Activated naive CD4-positive, alpha-beta T cell treated with anti-CD3 and anti-CD28 coated beads, Interleukin-2, amount 50 U/mL, for 24 hours (primary cell): ENCODE results near the gene GIPC1.
"Not testable (repeated sequence)": the region's sequence is repeated elsewhere in the genome, so short reads cannot be mapped to it uniquely, and the experiment has no call there.

ENCODE experiments used
- H3K27ac Mint-ChIP-seq: one replicate; pipeline ENCODE4 v1.8.0; 2021; ENCODE audit warnings: mild to moderate bottlenecking, mixed read lengths
- H3K27me3 Mint-ChIP-seq: one replicate; pipeline ENCODE4 v1.8.0; 2021; ENCODE audit warnings: mixed read lengths
- H3K36me3 Mint-ChIP-seq: one replicate; pipeline ENCODE4 v1.8.0; 2021; ENCODE audit warnings: mixed read lengths
- H3K4me1 Mint-ChIP-seq: one replicate; pipeline ENCODE4 v1.8.0; 2021; ENCODE audit warnings: mixed read lengths
- H3K4me3 Mint-ChIP-seq: one replicate; pipeline ENCODE4 v1.8.0; 2021; ENCODE audit warnings: mild to moderate bottlenecking, mixed read lengths
- H3K9me3 Mint-ChIP-seq: one replicate; pipeline ENCODE4 v1.8.0; 2021; ENCODE audit warnings: mixed read lengths

GIPC1 gene, protein sequence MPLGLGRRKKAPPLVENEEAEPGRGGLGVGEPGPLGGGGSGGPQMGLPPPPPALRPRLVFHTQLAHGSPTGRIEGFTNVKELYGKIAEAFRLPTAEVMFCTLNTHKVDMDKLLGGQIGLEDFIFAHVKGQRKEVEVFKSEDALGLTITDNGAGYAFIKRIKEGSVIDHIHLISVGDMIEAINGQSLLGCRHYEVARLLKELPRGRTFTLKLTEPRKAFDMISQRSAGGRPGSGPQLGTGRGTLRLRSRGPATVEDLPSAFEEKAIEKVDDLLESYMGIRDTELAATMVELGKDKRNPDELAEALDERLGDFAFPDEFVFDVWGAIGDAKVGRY

DNA sequence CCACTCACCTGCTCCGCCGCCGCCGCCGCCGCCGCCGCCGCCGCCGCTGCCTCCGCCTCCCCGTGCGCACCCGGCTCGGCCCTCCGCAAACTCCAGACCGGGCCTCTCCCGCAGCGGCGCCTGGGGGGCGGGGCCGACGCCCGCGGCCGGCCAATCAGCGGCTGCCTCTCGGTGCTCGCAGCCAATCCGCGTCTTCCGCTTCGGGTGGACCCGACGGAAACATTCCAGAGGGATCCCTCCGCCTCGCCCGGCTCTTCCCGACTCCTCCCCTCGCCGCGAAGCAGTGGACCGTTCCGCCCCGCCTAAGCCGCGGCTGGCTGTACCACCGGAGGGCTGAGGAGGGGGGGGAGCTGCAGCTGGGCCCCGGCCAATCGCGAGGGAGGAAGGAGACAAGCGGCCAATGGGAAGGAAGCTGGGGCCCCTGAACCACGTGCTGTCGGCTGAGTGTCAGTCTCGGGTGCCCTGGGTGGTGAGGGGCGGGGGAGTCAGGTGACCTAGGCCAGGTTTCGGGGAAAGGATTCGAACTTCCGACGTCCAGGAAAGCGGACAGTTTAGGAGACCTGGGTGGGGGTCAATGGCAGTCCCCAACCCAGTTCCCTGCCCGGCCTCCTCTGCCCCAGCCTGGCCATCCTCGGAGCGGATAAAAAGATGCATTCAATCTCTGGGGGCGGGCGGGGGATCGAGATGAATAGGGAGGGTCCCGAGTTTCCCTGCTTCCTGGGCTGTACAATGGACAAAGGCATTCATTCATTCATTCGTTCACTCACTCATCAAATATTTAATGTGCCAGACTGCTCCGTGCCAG, at the start of gene GIPC1:
TSS of gene GIPC1 (minus strand) at position 99 of the 805 bp plus-strand sequence. CDS start 13,151 bp downstream, outside the sequence.
- Mint-ChIP-seq H3K4me3 (peak within 1 kb of the TSS; percentile 83), H3K9me3 (no peaks in the 10 kb centered on the region), H3K27me3 (no peaks in the 10 kb centered on the region), H3K27ac (peak within 1 kb of the TSS; percentile 75), H3K4me1 (peaks cover 30% of the 10 kb centered on the region), H3K36me3 (peaks cover 4% of the 10 kb centered on the region)

DNA sequence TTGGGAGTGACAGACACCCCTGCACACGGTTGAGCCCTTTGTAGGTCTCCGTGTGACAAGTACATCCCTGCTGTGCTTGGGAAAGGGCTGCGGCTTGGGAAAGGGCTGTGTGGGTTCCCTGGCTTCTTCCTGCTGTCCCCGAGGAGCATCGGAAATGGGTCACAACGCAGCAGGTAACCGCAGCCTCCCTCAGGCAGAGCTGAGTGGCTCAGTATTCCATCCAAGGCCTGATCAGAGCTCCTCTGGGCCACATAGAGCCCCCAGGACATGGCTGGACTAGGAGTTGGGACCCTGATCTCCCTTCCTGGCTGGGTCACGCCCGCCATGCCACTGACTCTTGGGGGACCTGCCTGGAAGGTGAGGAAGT, 49.8 kb upstream of the GIPC1 start:
- Mint-ChIP-seq H3K27ac (no peak overlapping the region), H3K9me3 (no peaks in the 10 kb centered on the region), H3K36me3 (peaks cover 3% of the 10 kb centered on the region)

DNA sequence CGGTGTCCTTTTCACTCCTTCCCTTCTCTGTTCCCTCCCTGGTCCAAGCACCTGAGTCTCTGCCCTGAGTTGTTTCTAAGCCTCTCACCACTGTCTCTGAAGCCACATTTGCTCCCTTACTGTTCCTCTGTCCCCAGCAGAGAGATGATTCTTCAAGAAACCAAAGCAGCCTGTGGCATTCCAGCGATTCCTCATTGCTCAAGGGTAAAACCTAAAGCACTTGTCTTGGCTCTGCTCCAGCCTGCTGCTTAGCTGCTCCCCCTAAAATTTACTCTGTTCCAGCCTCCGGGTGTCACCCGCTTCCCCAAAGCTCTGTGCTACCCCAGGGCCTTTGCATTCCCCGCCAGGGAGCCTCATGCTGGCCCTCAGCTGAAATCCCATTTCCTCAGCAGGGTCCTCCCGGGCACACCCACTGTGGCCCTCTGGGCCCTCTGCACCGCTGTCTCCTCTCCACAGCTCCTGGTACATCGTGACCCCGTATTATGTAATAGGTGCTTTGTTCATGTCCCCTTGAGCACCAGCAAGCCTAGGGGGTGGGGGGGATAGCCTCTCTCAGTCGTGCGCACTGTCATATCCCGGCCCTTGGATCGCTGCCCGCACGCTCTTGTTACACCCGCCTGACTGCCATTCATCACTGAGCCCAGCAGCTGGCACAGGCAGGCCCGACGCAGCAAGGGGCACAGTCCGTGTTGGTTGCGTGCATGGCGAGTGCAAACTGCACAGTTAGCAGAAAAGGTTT, 49.2 kb upstream of the GIPC1 start:
- peaks cover 19% of the 10 kb centered on the region for H3K4me1 Mint-ChIP-seq
- H3K27ac Mint-ChIP-seq, result peak overlapping the region; percentile 84
- H3K9me3 Mint-ChIP-seq, result no peaks in the 10 kb centered on the region
- no peaks in the 10 kb centered on the region for H3K27me3 Mint-ChIP-seq
- no peak overlapping the region for H3K4me3 Mint-ChIP-seq
- peaks cover 3% of the 10 kb centered on the region for H3K36me3 Mint-ChIP-seq

More for the DNA sequence above, 49.8 kb upstream of the GIPC1 start:
- H3K4me3 Mint-ChIP-seq, result no peak overlapping the region
- peaks cover 24% of the 10 kb centered on the region for H3K4me1 Mint-ChIP-seq
- H3K27me3 Mint-ChIP-seq, result no peaks in the 10 kb centered on the region

DNA sequence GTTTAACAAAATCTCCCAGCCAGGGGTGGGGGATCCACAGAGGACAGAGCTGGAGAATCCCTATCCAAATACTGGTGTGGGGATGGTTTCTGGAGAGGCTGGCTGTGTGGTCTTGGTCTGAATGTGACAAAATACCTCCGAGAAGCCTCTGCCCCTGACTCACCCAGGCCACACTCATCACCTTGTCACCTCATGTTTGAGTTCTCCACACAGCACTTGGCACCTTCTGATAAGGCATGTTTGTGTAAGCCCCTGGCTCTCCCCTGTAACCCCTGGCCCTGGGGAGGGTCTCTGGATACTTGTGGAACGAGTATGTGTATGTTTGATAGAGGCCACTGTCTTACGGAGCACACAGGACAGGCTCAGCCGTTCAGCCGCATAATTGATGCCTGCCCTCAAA, 48.1 kb upstream of the GIPC1 start:
- Mint-ChIP-seq H3K36me3 (no peaks in the 10 kb centered on the region), H3K9me3 (no peaks in the 10 kb centered on the region), H3K27ac (no peak overlapping the region), H3K4me3 (no peak overlapping the region), H3K4me1 (peaks cover 21% of the 10 kb centered on the region), H3K27me3 (no peaks in the 10 kb centered on the region)

DNA sequence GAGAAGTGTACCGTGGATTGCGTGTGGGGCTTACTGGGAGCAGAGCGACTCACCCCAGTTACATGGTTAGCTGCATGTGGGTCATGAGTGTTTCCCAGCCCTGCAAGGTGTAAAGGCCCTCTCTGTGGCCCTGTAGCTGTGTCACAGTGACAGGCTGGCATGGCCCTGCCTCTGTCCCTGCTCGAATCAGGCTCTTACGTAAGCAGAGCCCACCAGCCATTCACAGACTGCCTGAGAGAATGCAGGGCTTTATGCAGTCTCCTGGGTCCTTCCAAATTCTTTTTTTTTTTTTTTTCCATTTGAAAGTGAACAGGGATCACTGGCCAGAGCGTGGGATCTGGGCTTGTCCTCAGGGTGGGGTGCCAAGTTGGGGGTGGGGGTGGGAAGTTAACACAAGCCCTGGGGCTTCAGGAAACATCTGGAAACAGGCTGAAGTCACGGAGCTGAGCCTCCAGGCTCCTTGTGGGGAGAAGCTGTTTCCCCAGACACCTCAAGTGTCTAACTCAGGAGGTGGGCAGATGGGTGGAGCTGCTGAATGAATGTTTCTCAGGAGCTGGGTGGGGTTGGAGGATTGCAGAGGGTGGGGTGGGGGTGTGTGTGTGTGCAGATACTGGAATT, 46.9 kb upstream of the GIPC1 start:
- Mint-ChIP-seq H3K36me3 (no peaks in the 10 kb centered on the region), H3K27me3 (no peaks in the 10 kb centered on the region), H3K9me3 (no peaks in the 10 kb centered on the region), H3K4me3 (no peak overlapping the region), H3K27ac (no peak overlapping the region), H3K4me1 (peaks cover 25% of the 10 kb centered on the region)

DNA sequence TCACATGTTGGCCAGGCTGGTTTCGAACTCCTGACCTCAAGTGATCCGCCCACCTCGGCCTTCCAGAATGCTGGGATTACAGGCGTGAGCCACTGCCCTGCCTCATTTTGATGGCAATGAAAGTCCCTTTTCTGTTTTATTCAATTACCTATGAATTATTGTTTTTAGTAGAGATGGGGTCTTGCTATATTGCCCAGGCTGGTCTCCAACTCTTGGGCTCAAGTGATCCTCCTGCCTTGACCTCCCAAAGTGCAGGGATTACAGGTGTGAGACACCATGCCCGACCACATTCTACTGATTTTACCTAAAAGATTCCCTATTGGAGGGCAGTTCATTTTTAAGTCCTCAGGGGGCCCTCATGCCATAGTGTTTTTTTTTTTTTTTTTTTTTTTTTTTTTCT, 46.1 kb upstream of the GIPC1 start:
- not testable (repeated sequence) for H3K4me3 Mint-ChIP-seq, H3K27me3 Mint-ChIP-seq, H3K27ac Mint-ChIP-seq, H3K9me3 Mint-ChIP-seq, H3K36me3 Mint-ChIP-seq
- peaks cover 33% of the 10 kb centered on the region for H3K4me1 Mint-ChIP-seq

DNA sequence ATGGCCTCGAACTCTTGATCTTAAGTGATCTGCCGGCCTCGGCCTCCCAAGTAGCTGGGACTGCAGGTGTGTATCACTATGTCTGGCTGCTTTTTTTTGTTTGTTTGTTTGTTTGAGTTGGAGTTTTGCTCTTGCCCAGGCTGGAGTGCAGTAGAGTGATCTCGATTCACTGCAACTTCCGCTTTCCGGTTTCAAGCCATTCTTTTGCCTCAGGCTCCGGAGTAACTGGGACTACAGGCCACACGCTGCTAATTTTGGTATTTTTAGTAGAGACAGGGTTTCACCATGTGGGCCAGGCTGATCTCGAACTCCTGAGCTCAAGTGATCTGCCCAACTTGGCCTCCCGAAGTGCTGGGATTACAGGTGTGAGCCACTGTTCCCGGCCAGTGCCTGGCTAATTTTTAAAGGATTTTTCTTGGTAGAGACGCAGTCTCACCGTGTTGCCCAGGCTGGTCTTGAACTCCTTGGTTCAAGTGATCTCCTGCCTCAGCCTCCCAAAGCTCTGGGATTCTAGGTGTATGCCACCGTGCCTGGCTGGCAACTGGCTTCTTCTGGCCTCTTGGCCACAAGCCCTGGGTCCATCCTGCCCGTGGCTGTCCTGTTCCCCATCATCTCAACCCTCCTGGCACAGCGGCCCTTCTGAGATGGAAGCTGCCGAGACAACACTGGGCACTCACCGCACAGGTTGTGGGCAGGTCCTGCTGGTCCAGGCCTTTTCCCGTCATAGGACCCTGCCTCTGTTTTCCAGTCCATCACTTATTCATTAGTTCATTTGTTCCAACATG, 45.0 kb upstream of the GIPC1 start:
- Mint-ChIP-seq H3K27ac (peak overlapping the region; percentile 12), H3K4me1 (peaks cover 39% of the 10 kb centered on the region), H3K36me3 (no peaks in the 10 kb centered on the region), H3K4me3 (no peak overlapping the region), H3K27me3 (no peaks in the 10 kb centered on the region), H3K9me3 (no peaks in the 10 kb centered on the region)

DNA sequence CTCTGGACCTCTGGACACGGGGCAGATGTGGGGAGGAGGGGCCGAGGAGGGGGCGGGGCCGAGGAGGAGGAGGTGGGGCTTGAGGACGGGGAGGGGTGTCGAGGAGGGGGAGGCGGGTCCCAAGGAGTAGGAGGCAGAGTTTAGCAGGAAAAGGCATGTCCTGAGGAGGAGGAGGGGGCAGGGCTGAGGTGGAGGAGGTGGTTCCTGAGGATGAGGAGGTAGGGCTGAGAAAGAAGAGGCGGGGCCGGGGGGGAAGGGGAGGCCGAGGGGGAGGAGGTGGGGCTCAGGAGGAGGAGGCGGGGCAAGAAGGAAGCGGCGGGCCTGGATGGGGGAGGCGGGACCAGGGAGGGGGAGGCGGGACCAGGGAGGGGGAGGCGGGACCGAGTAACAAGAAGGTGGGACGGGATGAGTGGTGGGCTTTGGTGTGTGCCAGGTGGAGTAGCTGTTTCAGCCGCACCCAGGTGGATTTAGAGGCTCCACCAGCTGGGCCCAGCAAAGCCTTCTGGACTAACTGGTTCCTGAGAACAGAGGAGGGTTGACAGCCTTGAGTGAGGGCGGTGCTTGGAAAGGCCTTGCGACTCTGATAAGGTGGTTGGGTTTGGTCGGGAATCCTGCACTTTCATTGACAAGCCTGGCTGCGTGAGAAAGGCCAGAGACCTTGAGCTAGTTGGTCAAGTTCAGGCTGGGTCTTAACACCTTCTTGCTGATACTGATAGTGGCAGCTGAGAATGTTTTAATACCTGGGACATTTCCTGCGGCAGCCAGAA, 41.2 kb upstream of the GIPC1 start:
- Mint-ChIP-seq H3K36me3 (no peaks in the 10 kb centered on the region), H3K27me3 (no peaks in the 10 kb centered on the region), H3K9me3 (no peaks in the 10 kb centered on the region), H3K4me1 (peaks cover 45% of the 10 kb centered on the region), H3K27ac (no peak overlapping the region), H3K4me3 (no peak overlapping the region)

DNA sequence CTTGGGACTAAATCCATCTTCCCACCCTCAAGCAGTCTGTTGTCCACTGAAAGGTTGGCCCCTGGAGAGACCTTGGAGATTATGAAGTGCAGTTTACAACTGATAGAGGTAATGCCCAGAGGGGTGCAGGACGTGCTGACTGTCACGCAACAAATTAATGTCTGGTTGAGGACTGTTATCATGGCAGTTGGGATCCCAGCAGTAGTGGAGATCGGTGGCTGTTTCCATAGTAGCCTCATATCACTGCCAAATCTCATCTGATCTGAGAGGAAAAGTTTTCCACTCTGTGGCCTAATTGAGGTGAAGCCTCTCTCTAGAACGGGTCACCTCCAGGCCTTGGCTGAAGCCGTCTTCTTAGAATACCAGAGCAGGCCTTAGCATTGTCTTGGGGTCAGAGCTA, 37.5 kb upstream of the GIPC1 start:
- H3K36me3 Mint-ChIP-seq, result no peaks in the 10 kb centered on the region
- H3K27ac Mint-ChIP-seq, result no peak overlapping the region
- no peaks in the 10 kb centered on the region for H3K9me3 Mint-ChIP-seq
- peaks cover 55% of the 10 kb centered on the region for H3K4me1 Mint-ChIP-seq
- no peaks in the 10 kb centered on the region for H3K27me3 Mint-ChIP-seq
- H3K4me3 Mint-ChIP-seq, result no peak overlapping the region

DNA sequence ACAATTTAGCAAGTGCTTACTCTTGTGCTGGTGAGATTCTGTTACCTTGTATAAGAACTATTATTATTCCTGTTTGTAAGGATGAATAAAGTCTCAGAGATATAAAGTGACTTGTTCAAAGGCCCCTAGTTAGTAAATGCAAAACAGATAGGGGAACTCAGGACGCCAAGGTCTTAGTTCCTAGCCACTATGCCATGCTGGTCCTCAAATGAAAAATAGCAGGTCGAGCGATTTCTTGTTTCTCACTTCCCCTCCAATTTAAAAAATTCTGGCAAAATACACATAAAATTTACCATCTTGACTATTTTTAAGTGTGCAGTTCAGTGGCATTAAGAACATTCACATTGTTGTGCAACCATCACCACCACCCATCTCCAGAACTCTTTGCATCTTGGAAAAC, 34.6 kb upstream of the GIPC1 start:
- H3K36me3 Mint-ChIP-seq, result no peaks in the 10 kb centered on the region

DNA sequence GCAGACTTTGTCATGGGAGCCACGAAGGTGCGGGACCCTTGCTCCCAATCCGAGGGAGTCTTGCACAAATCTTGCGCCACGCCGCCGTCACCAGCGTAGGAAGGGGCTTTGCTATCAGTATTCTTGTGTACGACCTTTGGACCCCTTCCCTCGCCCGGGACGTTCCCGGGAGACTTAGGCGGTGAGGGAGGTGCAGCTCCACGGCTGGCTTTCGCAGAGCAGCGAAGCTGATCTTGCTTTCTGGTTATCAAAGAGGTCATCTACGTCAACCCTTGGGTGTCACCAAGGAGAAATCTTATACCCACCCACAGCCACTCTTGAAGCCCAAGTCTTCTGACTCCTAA, 34.0 kb upstream of the GIPC1 start:
- Mint-ChIP-seq H3K4me1 (peaks cover 57% of the 10 kb centered on the region), H3K27ac (peak overlapping the region; percentile 98), H3K27me3 (no peaks in the 10 kb centered on the region), H3K9me3 (no peaks in the 10 kb centered on the region), H3K36me3 (no peaks in the 10 kb centered on the region), H3K4me3 (peak overlapping the region; percentile 96)

More for the DNA sequence above, 34.6 kb upstream of the GIPC1 start:
- Mint-ChIP-seq H3K4me3 (peak overlapping the region; percentile 28), H3K9me3 (no peaks in the 10 kb centered on the region), H3K27ac (no peak overlapping the region), H3K27me3 (no peaks in the 10 kb centered on the region), H3K4me1 (peaks cover 53% of the 10 kb centered on the region)

DNA sequence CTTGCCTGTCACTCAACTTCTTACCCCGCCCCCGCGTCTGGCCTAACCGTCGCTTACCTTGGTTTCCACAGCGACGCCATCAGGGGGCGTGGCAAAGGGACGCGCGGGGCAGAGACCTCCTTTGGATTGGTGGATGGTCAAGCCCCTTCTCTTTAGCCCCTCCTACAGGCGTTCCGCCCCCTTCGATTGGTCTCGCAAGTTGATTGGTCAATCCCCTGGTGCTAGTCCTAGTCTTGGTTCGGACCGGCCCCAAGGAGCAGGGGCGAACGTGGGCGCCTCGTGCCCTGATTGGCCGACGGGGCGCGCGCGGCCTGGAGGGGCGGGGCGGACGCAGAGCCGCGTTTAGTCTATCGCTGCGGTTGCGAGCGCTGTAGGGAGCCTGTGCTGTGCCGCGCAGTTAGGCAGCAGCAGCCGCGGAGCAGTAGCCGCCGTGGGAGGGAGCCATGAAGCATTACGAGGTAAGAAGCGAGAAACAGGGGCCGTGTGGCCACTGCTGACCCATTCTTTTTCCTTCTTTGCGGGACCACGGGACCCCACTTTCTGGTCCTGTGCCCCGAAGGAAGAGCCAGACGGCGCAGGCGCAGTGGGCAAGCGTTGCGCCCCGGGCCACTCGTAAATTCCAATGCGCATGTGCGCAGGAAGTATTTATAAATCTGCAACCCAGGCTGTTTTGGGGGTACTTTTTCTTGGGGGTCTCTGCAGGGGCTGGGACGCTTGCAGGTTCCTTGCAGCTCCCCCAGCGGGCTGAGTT, 33.5 kb upstream of the GIPC1 start, which contains the start of gene TECR:
TSS of gene TECR (plus strand) at position 341 of the 751 bp plus-strand sequence. CDS start at position 444, 103 bp downstream.
- Mint-ChIP-seq H3K9me3 (no peaks in the 10 kb centered on the region), H3K4me3 (peak within 1 kb of the TSS; percentile 96), H3K27me3 (no peaks in the 10 kb centered on the region), H3K27ac (peak within 1 kb of the TSS; percentile 98), H3K36me3 (no peaks in the 10 kb centered on the region), H3K4me1 (peaks cover 57% of the 10 kb centered on the region)

DNA sequence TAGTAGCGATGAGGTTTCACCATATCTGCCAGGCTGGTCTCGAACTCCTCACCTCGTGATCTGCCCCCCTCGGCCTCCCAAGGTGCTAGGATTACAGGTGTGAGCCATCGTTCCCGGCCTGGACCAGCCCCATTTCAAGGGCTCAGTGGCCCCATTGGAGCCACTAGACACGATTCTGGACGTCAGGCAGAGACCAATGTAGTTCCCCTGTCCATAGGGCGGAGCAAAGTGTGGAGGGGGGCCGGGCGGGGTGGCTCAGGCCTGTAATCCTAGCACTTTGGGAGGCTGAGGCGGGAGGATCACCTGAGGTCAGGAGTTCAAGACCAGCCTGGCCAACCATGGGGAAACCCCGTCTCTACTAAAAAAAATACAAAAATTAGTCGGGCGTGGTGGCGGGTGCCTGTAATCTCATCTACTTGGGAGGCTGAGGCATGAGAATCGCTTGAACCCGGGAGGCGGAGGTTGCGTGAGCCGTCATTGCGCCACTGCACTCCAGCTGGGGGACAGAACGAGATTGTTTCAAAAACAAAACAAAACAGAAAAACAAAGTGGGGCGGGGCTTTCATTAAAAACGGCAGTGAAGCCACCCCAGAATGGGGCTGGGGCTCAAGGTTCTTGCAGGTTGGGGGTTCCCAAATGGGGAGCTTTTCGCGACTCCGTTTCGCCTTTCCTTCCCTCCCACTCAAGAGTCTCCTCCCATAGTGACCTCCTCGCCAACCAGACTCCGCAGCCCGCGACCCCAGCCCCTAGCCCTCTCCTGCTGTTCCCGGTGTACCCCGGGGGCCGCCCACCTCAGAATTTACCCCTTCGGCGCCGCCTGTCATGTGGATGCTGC, 32.7 kb upstream of the GIPC1 start:
- H3K27me3 Mint-ChIP-seq, result no peaks in the 10 kb centered on the region
- H3K27ac Mint-ChIP-seq, result peak overlapping the region; percentile 98
- H3K4me1 Mint-ChIP-seq, result peaks cover 64% of the 10 kb centered on the region
- H3K4me3 Mint-ChIP-seq, result peak overlapping the region; percentile 96
- no peaks in the 10 kb centered on the region for H3K36me3 Mint-ChIP-seq
- H3K9me3 Mint-ChIP-seq, result no peaks in the 10 kb centered on the region
